HG02943 (cell line): ENCODE measurements around the gene WASHC2C.
"Not testable (repeated sequence)": the region's sequence is repeated elsewhere in the genome, so short reads cannot be mapped to it uniquely, and the experiment has no call there.

Experiments used
- ATAC-seq: cut with Tn5 transposase; IDR thresholded peaks from one replicate; pipeline ENCODE4 v1.9.1; 2021; ENCODE audit warnings: mild to moderate bottlenecking, low read depth, moderate library complexity; ENCODE audit not compliant: unreplicated experiment

WASHC2C gene

GRCh38 chr10:45768334-45768733 is 41.3 kb downstream of the WASHC2C start:
- ATAC-seq, result not testable (repeated sequence)

DNA sequence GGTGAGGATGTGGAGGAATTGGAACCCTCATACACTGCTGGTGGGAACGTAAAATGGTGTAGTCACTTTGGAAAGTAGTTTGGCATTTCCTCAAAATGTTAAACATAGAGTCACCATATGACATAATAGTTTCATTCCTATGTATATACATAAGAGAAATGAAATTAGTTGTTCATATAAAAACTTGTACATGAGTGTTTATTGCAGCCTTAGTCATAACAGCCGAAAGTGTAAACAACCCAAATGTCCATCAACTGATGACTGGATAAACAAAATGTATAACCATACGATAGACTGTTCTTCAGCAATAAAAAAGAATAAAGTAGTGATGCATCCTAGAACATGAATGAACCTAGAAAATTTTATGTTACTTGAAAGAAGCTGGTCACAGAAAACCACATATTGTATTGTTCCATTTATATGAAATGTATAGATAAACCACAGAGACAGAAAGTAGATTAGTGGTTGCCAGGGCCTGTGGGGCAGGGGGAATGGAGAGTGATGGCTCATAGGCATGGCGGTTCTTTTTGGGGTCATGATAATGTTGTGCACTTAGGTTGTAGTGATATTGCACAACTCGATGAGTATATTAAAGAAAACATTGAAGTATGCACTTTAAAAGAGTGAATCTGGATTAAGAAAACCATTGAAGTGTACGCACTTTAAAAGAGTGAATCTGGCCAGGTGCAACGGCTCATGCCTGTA is 44.8 kb downstream of the WASHC2C start:
- not testable (repeated sequence) for ATAC-seq

GRCh38 chr10:45786217-45786616 is 59.2 kb downstream of the WASHC2C start:
- ATAC-seq, result not testable (repeated sequence)

- not testable (repeated sequence) for ATAC-seq
These were observed 60.2 kb downstream of the WASHC2C start for GRCh38 chr10:45787212-45787741.

DNA sequence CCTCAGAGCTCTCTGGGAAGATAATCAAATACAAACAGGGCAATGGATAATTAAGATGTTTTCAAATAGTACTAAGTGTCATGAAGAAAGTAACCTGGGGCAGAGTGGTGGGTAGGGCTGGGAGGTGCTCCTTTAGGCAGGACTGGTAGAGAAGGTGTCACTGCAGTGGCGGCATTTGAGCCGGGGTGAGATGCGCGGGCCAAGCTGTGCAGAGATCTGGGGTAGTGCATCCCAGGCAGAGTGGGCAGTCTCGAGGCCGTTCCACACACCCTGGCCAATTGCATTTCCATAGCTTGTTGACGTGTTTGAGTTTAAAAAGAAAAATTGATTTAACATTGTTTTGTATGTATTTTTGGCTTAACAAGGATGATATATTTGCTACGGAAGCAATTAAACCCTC is 62.9 kb downstream of the WASHC2C start:
- not testable (repeated sequence) for ATAC-seq

DNA sequence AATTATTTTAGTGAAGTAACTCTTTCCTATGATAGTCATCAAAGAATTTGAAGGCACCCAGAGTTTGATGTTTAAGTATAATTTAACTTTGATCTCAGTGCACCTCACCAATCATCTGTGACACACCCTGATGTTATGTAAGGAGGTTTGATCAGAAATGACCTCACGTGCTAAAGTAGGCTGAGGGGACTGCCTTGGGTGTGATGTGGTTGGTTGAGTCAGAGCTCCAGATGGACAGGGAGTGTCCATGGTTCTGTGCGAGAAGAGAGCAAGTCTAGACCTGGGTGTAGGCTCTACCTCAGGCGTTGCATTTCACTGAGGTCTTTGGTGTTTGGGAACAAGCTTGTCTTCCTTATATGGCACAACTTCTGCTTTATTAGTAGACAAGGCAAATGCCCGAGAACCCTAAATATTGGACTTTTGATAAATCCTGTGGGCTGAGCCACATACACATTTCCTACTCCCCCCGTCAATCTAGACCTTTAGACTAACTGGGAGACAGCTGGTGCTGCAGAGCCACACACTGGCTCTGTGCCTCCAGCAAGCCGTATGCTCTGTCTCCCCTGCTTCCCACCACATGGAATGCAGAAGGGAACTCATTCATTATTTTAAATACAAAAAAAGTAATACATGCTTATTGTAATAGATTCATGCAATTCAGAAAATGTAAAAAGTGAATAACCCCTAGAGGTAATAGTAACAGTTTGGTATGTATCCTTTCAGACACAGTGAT is 63.8 kb downstream of the WASHC2C start:
- not testable (repeated sequence) for ATAC-seq

- ATAC-seq, result not testable (repeated sequence)
These were observed 67.7 kb downstream of the WASHC2C start for GRCh38 chr10:45794761-45795160.

DNA sequence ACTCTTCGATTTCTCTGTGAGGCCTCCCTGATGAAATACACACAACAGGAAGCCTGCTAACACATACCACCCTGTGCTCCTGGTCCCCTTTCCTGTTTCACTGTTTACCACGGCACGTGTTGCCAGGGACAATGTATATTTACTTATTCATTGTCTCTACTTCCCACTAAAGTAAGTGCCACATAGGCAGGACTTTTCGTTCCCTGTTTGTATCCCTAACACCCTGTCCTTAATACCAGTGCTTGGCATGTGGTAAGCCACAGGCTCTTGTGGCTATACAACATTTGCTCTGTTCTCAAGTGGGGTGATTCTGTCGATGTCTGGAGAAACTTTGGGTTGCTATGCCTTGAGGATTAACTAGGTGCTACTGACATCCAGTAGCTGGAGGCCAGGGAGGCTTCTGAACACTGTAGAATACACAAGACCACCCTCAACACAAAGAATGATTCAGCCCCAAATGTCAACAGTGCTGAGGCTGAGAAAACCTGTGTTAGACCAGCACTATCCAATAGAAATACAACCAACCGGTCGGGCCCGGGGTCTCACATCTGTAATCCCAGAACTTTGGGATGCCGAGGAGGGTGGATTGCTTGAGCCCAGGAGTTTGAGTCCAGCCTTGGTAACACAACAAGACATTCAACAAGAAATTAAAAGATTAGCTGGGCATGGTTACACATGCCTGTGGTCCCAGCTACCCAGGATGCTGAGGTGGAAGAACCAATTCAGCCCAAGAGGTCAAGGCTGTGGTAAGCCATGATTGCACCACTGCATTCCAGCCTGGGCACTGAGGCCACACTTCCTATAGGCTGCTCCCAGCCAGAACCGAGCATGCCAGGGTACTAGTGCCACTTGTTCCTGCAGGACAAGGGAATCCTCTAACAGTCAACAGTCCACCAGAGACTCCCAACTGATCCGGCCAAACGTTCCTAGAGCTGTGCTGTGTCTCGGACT is 76.3 kb downstream of the WASHC2C start:
- ATAC-seq, result not testable (repeated sequence)

GRCh38 chr10:45804996-45805395 is 77.9 kb downstream of the WASHC2C start:
- ATAC-seq, result not testable (repeated sequence)

- ATAC-seq, result no peak
These were observed 82.8 kb downstream of the WASHC2C start for GRCh38 chr10:45809837-45810236.

DNA sequence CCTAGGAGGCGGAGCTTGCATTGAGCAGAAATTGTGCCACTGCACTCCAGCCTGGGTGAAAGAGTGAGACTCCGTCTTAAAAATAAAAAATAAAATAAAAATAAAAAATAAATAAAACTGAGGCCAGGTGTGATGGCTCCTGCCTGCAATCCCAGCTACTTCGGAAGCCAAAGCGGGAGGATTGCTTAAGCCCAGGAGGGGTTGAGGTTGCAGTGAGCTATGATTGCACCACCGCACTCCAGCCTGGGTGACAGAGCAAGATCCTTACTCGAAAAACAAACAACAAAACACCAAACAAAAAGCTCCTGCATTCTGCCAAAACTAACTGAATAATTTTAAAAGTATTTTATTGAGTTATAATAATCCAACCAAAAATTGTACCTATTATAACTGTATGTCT is 84.0 kb downstream of the WASHC2C start:
- ATAC-seq, result no peak

GRCh38 chr10:45812959-45813358 is 85.9 kb downstream of the WASHC2C start:
- ATAC-seq, result not testable (repeated sequence)

GRCh38 chr10:45814146-45814545 is 87.1 kb downstream of the WASHC2C start:
- ATAC-seq, result not testable (repeated sequence)

GRCh38 chr10:45817130-45817859 is 90.2 kb downstream of the WASHC2C start:
- ATAC-seq, result no peak

DNA sequence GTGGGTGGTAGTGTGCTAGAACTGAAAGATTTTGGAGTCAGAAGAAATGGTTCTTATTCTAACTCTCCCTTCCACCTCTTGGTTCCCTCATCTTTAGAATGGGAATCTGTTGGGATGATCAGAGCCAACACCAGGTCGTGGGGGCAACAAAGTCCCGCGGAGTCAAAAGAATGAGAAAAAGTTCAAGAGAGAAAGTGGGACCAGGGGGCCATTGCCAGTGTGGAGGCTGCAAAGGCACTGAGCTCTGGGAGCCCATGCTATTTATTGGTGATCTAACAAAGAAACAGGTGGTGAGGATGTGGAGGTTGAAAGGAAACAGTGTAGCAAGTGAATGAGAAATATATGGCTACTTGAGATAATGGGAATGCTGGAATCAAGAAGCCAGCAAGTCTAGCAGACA is 90.8 kb downstream of the WASHC2C start:
- no peak for ATAC-seq

- ATAC-seq, result no peak
These were observed 92.5 kb downstream of the WASHC2C start for GRCh38 chr10:45819552-45819951.

GRCh38 chr10:45820107-45820830 is 93.2 kb downstream of the WASHC2C start:
- not testable (repeated sequence) for ATAC-seq

- ATAC-seq, result not testable (repeated sequence)
These were observed 95.9 kb downstream of the WASHC2C start for GRCh38 chr10:45822918-45823317.
